Measurements from ENCODE around the gene MED29.

Gene MED29

GRCh38 chr19:39399668-39400050 is 8.5 kb downstream of the MED29 start:
- no peak for DNase-seq

- no peak for DNase-seq
Observed at GRCh38 chr19:39400061-39400460, 8.9 kb downstream of the MED29 start.

DNA sequence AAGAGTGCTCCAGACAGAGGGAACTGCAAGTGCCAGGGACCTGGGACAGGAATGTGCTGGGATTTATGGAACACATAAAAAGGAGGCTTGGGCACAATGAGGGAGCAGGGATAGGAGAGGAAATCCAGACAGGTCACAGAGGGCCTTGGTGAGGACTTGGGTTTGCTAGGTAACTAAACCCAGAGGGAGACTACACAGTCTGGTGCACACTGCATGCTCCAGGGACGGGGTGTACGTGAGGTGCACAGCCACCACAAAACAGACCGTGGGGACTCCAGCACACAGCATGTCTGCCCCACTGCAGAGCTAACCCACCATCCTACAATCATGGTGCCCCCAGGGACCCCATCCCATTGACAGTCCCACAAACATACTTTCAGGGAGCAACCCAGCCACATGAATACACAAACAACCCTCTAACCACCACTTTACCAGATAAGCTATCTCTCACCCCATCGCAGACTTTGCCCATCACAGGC is 9.9 kb downstream of the MED29 start:
- no peak for DNase-seq

- no peak for DNase-seq
Observed at GRCh38 chr19:39401549-39402345, 10.6 kb downstream of the MED29 start.

DNA sequence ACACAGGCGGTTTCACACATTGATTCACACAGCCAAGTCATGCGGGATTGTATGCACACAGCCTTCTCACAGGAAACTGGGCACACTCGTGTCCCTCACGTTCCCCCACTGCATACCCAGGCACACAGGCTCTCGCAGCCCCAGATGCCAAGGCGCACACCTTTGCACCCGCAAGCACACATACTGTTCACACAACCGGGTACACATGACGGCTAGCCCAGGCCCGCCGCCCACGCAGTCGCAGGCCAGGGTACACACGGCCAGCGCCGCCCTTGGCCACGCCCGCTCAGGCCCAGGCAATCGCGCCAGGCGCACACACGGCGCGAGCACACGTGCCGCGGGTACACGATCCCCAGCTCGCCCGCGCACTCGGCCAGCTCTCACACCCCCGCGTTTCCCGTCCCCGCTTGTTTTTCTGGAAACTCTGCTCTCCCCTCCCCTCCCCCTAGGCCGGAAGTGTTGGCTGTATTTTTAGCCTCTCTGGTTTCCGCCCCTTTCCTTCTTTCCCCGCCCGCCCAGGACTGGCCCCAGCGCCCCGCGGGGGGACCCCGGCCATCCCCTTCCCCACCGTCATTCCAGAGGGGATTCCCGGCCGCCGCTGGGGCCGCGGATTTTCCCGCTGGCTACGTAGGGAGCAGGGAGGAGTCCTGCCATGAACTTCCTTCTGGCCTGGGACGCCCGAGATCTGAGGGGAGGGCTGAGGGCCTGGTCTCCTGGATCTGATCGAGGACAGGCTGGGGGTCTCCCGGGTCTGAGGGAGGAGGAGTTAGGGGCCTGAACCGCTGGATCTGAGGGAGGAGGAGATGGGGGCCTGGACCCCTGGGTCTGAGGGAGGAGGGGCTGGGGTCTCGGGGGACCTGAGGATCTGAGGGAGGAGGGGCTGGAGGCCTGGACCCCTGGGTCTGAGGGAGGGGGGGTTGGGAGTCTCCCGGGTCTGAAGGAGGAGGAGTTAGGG is 11.4 kb downstream of the MED29 start:
- peak; percentile 95 for DNase-seq

DNA sequence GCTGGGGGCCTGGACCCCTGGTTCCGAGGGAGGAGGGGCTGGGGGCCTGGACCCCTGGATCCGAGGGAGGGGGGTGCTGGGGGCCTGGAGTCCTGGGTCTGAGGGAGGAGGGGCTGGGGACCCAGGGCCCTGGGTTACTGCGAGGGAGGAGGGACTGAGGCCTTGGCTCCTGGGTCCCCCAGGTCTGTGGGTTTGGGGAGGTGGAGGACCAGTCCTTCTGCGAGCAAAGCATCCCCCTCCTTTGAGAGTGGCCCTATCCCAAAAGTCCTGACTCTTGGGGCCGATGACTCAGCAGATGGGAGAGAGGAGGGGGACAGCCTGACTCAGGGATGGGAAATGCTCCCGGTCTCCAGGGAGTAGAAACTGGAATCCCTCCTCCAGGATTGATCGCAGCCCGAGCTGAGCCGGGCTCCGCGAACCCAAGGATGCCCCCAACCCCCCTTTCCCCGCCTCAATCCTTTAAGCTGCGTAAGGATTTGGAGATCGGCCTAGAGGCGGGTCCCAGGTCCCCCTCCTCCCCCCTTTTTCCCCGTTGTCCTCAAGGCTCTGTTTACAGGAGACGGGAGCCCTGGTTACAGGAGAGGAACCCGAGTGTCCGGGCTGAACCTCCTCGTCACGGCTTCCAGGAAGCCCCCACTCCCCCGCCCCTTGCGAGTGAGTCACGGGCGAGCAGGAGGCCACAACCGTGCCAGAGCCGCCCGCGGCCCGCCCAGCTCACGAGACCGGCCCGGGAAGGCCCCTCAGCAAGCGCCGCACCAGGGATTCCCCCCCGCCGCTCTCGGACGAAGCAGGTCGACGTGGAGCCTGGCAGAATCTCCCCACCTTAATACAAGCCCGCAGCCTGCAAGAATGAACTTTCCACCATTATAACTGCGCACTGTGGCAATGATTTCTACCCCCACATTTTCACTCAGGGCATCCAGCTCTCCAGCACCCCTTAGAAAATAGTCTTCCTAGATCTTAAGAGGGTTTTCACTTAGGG is 12.4 kb downstream of the MED29 start:
- DNase-seq, result peak; percentile 98

DNA sequence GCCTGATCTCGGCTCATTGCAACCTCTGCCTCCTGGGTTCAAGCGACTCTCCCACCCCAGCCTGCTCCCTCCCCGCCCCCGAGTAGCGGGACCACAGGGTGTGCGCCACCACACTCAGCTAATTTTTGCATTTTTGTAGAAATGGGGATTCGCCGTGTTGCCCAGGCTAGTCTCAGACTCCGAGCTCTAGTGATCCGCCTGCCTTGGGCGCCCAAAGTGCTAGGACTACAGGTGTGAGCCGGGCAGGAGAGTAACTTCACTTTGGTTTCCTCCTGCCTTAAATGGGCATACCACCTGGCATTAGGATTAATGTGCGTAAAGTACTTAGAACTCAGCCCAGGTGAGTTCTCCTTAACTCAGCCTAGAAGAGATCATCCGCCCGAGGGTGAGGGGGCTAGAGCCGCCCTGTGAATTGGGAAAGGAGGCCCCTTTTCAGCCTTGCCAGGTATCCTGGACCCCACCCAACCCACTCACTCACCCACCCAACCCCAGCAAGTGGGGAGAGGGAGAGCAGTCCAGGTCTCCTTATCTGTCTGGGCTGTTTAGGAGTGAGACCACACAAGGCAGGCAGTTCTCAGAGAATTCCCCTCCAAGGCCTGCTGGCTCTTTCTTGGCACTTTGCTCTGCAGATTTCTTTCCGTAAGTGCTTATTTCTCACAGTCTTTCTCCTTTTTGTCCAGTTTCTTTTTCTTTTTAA is 14.2 kb downstream of the MED29 start:
- DNase-seq, result no peak

- no peak for DNase-seq
Observed at GRCh38 chr19:39405958-39406655, 14.9 kb downstream of the MED29 start.

DNA sequence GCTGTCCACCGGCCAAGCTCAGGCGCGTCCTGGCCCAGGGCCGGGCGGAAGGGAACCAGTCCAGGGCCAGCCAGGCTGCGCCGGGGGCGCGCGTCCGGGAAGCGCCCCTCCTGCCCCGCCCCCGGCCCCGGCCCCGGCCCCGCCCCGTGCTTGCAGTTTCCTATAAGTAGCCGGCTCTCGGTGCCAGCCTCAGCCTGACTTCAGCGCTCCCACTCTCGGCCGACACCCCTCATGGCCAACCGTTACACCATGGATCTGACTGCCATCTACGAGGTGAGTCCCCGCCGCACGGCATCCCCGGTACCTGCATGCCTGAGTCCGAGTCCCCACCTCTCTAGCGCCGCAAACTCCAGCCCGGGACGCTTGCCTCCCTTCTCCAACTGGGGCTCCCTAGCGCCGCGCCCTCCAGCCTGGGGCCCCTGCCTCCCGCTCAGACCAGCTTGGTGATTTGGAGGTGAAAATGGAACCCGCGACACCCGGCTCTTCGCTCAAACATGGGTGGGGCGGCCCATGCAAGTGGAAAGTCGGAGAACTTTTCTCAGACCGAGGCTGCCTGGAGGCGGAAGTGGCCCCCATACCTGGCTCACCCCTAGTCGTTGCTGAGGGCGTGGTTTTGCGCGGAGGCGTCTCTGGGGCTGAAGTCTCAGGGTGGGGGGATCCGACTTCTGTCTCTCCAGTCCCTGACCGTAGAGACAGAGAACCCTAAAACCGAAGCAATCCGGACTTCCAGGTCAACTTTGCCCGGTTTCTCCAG is 15.7 kb downstream of the MED29 start, which contains the start of gene ZFP36:
TSS of gene ZFP36 (plus strand) at position 192 of the 754 bp plus-strand sequence. CDS start at position 250, 58 bp downstream.
- peak; percentile 94 for DNase-seq

DNA sequence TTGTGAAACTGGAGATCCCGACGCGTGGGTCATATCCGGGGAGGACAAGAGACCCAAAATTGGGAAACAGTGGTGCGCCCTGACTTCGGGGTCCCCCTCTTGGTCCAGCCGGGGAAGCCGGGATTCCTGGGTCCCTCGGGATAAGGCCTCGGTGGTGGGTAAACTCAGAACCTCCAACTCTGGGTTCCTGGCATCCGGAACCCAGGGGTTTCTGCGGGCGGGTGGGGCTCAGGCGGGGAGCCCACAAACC is 16.2 kb downstream of the MED29 start:
- DNase-seq, result no peak

- no peak for DNase-seq
Observed at GRCh38 chr19:39407660-39408391, 16.6 kb downstream of the MED29 start.

DNA sequence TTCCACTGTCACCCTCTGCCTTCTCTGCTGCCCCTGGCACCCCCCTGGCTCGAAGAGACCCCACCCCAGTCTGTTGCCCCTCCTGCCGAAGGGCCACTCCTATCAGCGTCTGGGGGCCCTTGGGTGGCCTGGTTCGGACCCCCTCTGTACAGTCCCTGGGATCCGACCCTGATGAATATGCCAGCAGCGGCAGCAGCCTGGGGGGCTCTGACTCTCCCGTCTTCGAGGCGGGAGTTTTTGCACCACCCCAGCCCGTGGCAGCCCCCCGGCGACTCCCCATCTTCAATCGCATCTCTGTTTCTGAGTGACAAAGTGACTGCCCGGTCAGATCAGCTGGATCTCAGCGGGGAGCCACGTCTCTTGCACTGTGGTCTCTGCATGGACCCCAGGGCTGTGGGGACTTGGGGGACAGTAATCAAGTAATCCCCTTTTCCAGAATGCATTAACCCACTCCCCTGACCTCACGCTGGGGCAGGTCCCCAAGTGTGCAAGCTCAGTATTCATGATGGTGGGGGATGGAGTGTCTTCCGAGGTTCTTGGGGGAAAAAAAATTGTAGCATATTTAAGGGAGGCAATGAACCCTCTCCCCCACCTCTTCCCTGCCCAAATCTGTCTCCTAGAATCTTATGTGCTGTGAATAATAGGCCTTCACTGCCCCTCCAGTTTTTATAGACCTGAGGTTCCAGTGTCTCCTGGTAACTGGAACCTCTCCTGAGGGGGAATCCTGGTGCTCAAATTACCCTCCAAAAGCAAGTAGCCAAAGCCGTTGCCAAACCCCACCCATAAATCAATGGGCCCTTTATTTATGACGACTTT is 17.4 kb downstream of the MED29 start:
- DNase-seq, result no peak

DNA sequence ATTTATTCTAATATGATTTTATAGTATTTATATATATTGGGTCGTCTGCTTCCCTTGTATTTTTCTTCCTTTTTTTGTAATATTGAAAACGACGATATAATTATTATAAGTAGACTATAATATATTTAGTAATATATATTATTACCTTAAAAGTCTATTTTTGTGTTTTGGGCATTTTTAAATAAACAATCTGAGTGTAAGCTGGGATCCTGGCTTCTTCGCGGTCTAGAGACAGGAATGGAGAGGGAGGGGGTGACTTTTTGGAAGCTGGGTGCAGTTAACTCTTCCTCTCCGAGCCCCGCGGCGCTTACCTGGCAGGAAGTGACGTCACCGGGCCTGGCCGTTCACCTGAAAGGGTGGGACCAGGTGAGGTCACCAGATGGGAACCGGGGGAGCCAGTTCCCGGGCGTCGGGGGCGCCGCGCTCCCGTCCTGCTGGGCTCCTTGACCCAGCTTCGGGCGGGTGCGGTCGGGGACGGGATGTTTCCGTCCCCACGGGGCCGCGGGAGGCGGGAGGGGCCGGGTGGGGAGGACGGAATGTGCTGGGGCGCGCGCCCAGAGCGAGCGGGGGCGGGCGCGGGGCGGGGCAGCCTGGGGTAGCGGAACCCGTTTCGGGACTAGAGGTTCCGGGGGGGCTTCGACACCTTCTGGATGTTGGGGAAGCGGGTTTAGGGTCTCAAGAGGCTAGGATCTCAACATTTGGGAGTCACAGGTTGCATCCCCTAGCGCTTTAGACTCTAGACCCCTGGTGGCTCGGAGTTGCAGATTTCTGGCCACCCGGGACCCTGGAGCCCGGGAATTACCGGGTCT is 18.2 kb downstream of the MED29 start:
- DNase-seq, result peak; percentile 89

DNA sequence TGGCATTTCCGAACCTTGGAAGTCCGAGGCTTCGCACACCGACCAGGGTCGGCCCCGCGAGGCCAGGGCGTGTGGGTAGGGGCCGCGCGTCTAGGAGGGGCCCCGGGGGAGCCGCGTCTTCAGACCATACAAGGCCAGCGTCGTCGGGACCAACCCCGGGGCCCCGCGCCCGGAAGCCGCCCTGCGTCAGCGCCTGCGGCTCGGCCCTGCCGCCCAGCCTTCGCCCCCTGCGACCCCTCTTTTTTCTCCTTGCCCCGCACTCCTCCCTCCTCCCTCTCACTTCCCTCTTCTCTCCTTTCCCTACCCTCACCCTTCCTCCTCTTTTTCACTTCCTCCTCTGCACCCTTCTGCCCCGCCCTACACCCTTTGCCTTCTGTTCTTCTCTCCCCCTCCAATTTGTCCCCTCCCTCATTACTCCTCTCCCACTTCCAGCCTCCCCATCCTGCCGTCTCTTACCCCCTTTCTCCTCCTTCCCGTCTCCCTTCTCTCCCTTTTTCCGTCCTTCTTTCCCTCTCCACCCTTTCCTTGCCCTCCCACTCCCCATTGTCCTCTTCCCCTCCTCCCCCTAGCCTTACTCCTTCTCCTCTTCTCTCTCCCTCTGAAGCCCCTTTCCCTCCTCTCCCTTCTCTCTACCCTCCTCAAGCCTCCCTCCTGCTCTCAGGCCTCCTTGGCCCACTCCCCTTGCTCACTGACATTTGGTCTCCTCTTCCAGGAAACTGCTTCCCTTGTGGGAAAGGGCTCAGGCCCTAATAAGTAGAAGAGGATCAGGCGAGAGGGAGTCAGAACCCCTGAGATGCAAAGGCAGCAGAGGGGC is 19.0 kb downstream of the MED29 start:
- peak; percentile 85 for DNase-seq

- DNase-seq, result no peak
Observed at GRCh38 chr19:39410831-39411080, 19.6 kb downstream of the MED29 start.

DNA sequence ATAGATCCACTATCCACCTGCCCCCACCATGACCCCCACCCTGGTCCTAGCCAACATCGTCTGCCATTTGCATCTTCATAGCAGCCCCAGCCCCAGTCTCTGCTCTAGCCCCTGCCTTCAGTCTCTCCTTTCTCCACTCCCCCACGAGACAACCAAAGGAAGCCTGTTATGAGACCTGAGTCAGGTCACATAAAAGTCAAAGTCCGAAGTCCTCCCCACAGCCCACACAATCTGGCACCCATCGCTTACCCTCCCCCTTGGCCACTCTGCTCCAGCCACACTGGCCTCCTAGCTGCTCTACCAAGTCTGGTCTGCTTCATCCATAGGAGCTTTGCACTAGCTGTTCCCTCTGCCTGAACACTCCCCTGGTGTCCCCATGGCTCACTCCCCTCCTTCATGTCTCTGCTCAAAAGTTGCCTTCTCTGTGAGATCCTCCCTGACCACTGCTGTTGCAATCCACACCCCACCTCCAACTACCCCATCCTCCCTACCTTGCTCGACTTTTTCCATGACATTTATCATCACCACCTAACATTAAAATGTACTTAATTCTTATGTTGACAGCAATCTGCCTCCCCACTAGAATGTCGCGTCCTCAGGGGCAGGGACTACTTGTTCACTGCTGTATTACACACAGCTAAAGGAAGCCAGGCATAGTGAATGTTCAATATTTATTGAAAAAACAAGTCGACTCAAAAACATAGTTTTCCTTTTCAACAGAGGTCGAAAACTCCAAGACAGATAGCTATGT is 20.1 kb downstream of the MED29 start:
- peak; percentile 69 for DNase-seq

GRCh38 chr19:39411832-39412099 is 20.6 kb downstream of the MED29 start:
- DNase-seq, result peak; percentile 93

All from right hindlimb (tissue), 1 donor.